Natural killer cell (primary cell): ENCODE results near the gene GDF11. TPM values are rescaled to one million over a fixed set of nuclear protein-coding genes. Genes with fewer than 3 reads are reported as not detected.

Source experiments
- ATAC-seq, 3 donors: fragments of 150-1000 bp in 2 of 3; fragments of 200-7000 bp in 1 of 3; cut with Tn5 transposase; 1 replicate in 1 of 3; 2 replicates in 2 of 3; pipeline ENCODE4 v1.10.0; 2021; ENCODE audit warnings: mild to moderate bottlenecking in 2 of 3, moderate library complexity in 2 of 3
- DNase-seq, 2 donors: peaks; one replicate each; pipeline versions ENCODE4 v3.0.0 to v3.0.0-alpha.2; 2013 to 2021; ENCODE audit warnings: mixed read lengths in 1 of 2
- H3K27ac ChIP-seq: one replicate; pipeline ENCODE4 v1.5.1; 2013; ENCODE audit warnings: mild to moderate bottlenecking, low read length
- H3K27me3 ChIP-seq: one replicate; pipeline ENCODE4 v1.6.1; 2013; ENCODE audit warnings: low read length; ENCODE audit not compliant: control insufficient read depth, insufficient read depth
- H3K36me3 ChIP-seq: one replicate; pipeline ENCODE4 v1.6.1; 2013; ENCODE audit warnings: low read length; ENCODE audit not compliant: control insufficient read depth, insufficient read depth
- H3K4me1 ChIP-seq: one replicate; pipeline ENCODE4 v1.6.1; 2013; ENCODE audit warnings: low read length; ENCODE audit not compliant: control insufficient read depth, insufficient read depth
- H3K4me3 ChIP-seq: one replicate; pipeline ENCODE4 v1.5.1; 2013; ENCODE audit warnings: low read length
- H3K9me3 ChIP-seq: one replicate; pipeline ENCODE4 v1.6.1; 2013; ENCODE audit warnings: low read length; ENCODE audit not compliant: control insufficient read depth, insufficient read depth
- H3K27ac Mint-ChIP-seq, 2 donors: one replicate each; pipeline ENCODE4 v1.8.0; 2022; ENCODE audit warnings: mild to moderate bottlenecking in 2 of 2, mixed read lengths in 2 of 2, moderate library complexity in 1 of 2
- H3K27me3 Mint-ChIP-seq, 2 donors: one replicate each; pipeline ENCODE4 v1.8.0; 2022; ENCODE audit warnings: low read depth in 2 of 2, mixed read lengths in 2 of 2
- H3K36me3 Mint-ChIP-seq: one replicate; pipeline ENCODE4 v1.8.0; 2022; ENCODE audit warnings: mixed read lengths
- H3K4me1 Mint-ChIP-seq, 2 donors: one replicate each; pipeline ENCODE4 v1.8.0; 2022; ENCODE audit warnings: mixed read lengths in 2 of 2
- H3K4me3 Mint-ChIP-seq: one replicate; pipeline ENCODE4 v1.8.0; 2022; ENCODE audit warnings: mild to moderate bottlenecking, moderate library complexity, mixed read lengths
- H3K9me3 Mint-ChIP-seq, 2 donors: one replicate each; pipeline ENCODE4 v1.8.0; 2022; ENCODE audit warnings: mixed read lengths in 2 of 2
- WGBS: methylation state at CpG from one replicate; pipeline ENCODE4 v1.1.7; 2013; ENCODE audit warnings: missing lambda C conversion rate; ENCODE audit not compliant: insufficient coverage; 5-methylcytosine and 5-hydroxymethylcytosine counted together
- intact Hi-C: fragments of 100-400 bp; cut with micrococcal nuclease; formaldehyde crosslinking; loops from one replicate; pipeline ENCODE4 v1.14.2; 2022
- total RNA-seq, 4 donors: library from RNA; stranded (reverse); fragments of 120-200 nt in 1 of 4; gene quantifications; one replicate each; pipeline versions ENCODE4 v1.2.3 to v1.2.4, GENCODE V29; 2013 to 2022
- TF ChIP-seq, protein P1 (sequence below): fragments of 200-600 bp; IDR thresholded peaks from one replicate; pipeline ENCODE4 v1.8.0; 2022; ENCODE audit warnings: antibody characterized with exemption

GDF11 gene
- total RNA-seq, 3 donors from 2014 or later (not counting 1 experiment from before 2014, with no cell fraction given): 9.2 to 12.1 (median 10.2) TPM

- H3K36me3 ChIP-seq: no peaks in the 10 kb centered on the region
- no peaks in the 10 kb centered on the region for H3K9me3 ChIP-seq
- no peaks in the 10 kb centered on the region for H3K27me3 ChIP-seq
- Mint-ChIP-seq H3K4me3 (no peak overlapping the region), H3K27ac (no peak overlapping the region), H3K4me1 (no peaks in the 10 kb centered on the region), H3K36me3 (no peaks in the 10 kb centered on the region), H3K27me3 (no peaks in the 10 kb centered on the region), H3K9me3 (no peaks in the 10 kb centered on the region)
- whole genome bisulfite sequencing: 89% methylated on average over 20 of the region's 21 CpGs
- DNase-seq: no peak
- TF ChIP-seq, protein P1, sequence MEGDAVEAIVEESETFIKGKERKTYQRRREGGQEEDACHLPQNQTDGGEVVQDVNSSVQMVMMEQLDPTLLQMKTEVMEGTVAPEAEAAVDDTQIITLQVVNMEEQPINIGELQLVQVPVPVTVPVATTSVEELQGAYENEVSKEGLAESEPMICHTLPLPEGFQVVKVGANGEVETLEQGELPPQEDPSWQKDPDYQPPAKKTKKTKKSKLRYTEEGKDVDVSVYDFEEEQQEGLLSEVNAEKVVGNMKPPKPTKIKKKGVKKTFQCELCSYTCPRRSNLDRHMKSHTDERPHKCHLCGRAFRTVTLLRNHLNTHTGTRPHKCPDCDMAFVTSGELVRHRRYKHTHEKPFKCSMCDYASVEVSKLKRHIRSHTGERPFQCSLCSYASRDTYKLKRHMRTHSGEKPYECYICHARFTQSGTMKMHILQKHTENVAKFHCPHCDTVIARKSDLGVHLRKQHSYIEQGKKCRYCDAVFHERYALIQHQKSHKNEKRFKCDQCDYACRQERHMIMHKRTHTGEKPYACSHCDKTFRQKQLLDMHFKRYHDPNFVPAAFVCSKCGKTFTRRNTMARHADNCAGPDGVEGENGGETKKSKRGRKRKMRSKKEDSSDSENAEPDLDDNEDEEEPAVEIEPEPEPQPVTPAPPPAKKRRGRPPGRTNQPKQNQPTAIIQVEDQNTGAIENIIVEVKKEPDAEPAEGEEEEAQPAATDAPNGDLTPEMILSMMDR: no peak
- H3K4me1 ChIP-seq: no peaks in the 10 kb centered on the region
- H3K27ac ChIP-seq: no peak overlapping the region
- intact Hi-C loops: no loop called here
- H3K4me3 ChIP-seq: no peak overlapping the region
- no peak for ATAC-seq
Observed at GRCh38 chr12:55700255-55701018, 42.5 kb upstream of the GDF11 start.

GRCh38 chr12:55702861-55703260 is 40.1 kb upstream of the GDF11 start:
- WGBS: 95% methylated on average over 8 of the region's 8 CpGs
- Mint-ChIP-seq H3K27ac (no peak overlapping the region), H3K36me3 (no peaks in the 10 kb centered on the region), H3K4me1 (peaks cover 8 to 9% of the 10 kb centered on the region in 2 donors), H3K4me3 (no peak overlapping the region), H3K27me3 (peaks cover 9 to 10% of the 10 kb centered on the region in 2 donors), H3K9me3 (no peaks in the 10 kb centered on the region)
- DNase-seq (no peak), ATAC-seq (no peak)
- intact Hi-C loops: no loop called here
- Histone ChIP-seq H3K36me3 (no peaks in the 10 kb centered on the region), H3K27me3 (peaks cover 9% of the 10 kb centered on the region), H3K9me3 (no peaks in the 10 kb centered on the region), H3K27ac (no peak overlapping the region), H3K4me1 (peaks cover 9% of the 10 kb centered on the region), H3K4me3 (no peak overlapping the region)
- TF ChIP-seq, protein P1: no peak

DNA sequence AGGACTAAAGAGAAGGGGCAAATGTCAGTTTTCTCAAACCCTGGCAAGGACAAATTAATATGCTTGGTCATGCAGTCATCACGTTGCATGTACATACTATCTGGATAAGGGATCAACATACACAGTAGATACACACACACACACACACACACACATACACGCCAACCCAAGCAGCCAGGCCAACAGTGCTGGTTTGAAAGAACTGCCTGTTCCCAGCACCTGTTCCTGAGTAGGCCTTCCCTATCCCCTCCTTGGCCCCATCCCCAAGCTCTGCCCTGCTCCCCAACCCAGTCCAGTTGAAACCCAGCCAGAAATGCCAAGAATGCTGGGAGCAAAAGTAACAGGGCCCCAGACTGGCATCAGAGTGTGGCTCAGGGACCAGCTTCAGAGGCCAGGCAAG is 39.6 kb upstream of the GDF11 start:
- TF ChIP-seq, protein P1: no peak
- Histone ChIP-seq H3K9me3 (no peaks in the 10 kb centered on the region), H3K36me3 (no peaks in the 10 kb centered on the region), H3K4me1 (peaks cover 13% of the 10 kb centered on the region), H3K4me3 (no peak overlapping the region), H3K27me3 (peaks cover 10% of the 10 kb centered on the region), H3K27ac (no peak overlapping the region)
- Mint-ChIP-seq H3K4me3 (no peak overlapping the region), H3K27me3 (peaks cover 13 to 14% of the 10 kb centered on the region in 2 donors), H3K4me1 (peaks cover 12 to 14% of the 10 kb centered on the region in 2 donors), H3K27ac (no peak overlapping the region), H3K9me3 (no peaks in the 10 kb centered on the region), H3K36me3 (no peaks in the 10 kb centered on the region)
- ATAC-seq (no peak), DNase-seq (no peak)
- 86% methylated on average over 2 of the region's 2 CpGs for WGBS
- intact Hi-C loops: no loop called here
